GM12878 (cell line): ENCODE data around the gene ZKSCAN2. TPM values are rescaled to one million over a fixed set of nuclear protein-coding genes. Genes with fewer than 3 reads are reported as not detected.

Source experiments
- ATAC-seq: fragments of 200-7000 bp; cut with Tn5 transposase; 3 replicates; pipeline ENCODE4 v1.9.1; 2020; ENCODE audit warnings: mild to moderate bottlenecking, moderate library complexity
- BruUV-seq: library from RNA; stranded (reverse); fragments of 400-500 nt; replicated peaks from 2 replicates; lab custom pipeline; 2021; lab: Mats Ljungman, UMichigan
- CTCF ChIA-PET: fragments of 300-600 bp; sonication (Branson Sonifier 250); formaldehyde crosslinking; extraction: SDS; loops from one replicate; lab custom pipeline; 2021; ENCODE audit warnings: inconsistent platforms; lab: Yijun Ruan, JAX
- POLR2A ChIA-PET: fragments of 350-600 bp; formaldehyde crosslinking; extraction: SDS; loops from one replicate; lab custom pipeline; 2021; ENCODE audit warnings: inconsistent platforms; lab: Charles Lee
- RAD21 ChIA-PET: fragments of 300-600 bp; sonication (Branson Sonifier 250); formaldehyde crosslinking; loops from one replicate; lab custom pipeline; 2023; ENCODE audit warnings: antibody characterized with exemption; ENCODE audit not compliant: unreplicated experiment; lab: Charles Lee
- SMC1A ChIA-PET: fragments of 300-600 bp; sonication (Branson Sonifier 250); formaldehyde crosslinking; loops from one replicate; lab custom pipeline; 2023; ENCODE audit not compliant: unreplicated experiment, uncharacterized antibody; lab: Charles Lee
- DNase-seq: peaks from one replicate; pipeline ENCODE4 v3.0.0-alpha.2; 2011; ENCODE audit warnings: low read depth, low spot score
- FAIRE-seq: peaks from 3 replicates; lab custom pipeline; 2011; peaks lifted over from hg19 to GRCh38; lab: Jason Lieb, UNC
- H2AFZ ChIP-seq: 2 replicates; pipeline ENCODE4 v1.6.0; 2011; ENCODE audit warnings: low read depth, low read length, control low read depth; ENCODE audit not compliant: control insufficient read depth
- H3K27ac ChIP-seq: 2 replicates; pipeline ENCODE4 v1.5.1; 2011; ENCODE audit warnings: control low read depth; ENCODE audit not compliant: control insufficient read depth, insufficient read depth
- H3K27me3 ChIP-seq, 2 experiments: replicated peaks in 1 of 2; 2 replicates each; pipeline versions ENCODE4 v1.6.0 to v1.6.1; 2011; ENCODE audit warnings: low read length in 1 of 2; ENCODE audit not compliant: control insufficient read depth in 2 of 2, insufficient read depth in 2 of 2
- H3K36me3 ChIP-seq, 2 experiments: 2 replicates each; pipeline ENCODE4 v1.5.1; 2011; ENCODE audit warnings: low read length in 1 of 2; ENCODE audit not compliant: control insufficient read depth in 2 of 2, insufficient read depth in 2 of 2
- H3K4me1 ChIP-seq: 2 replicates; pipeline ENCODE4 v1.6.1; 2011; ENCODE audit warnings: mild to moderate bottlenecking, low read length, moderate library complexity, mixed read lengths; ENCODE audit not compliant: control insufficient read depth, insufficient read depth
- H3K4me2 ChIP-seq: 2 replicates; pipeline ENCODE4 v1.6.0; 2011; ENCODE audit warnings: control low read depth; ENCODE audit not compliant: control insufficient read depth, insufficient read depth
- H3K4me3 ChIP-seq: fragments of 200-600 bp; sonication (generic); 2 replicates; pipeline ENCODE4 v1.5.1; 2016
- H3K79me2 ChIP-seq: 2 replicates; pipeline ENCODE4 v1.6.0; 2011; ENCODE audit warnings: low read length; ENCODE audit not compliant: control insufficient read depth, insufficient read depth
- H3K9ac ChIP-seq: 2 replicates; pipeline ENCODE4 v1.8.0; 2011; ENCODE audit warnings: low read length, control low read depth, mixed read lengths; ENCODE audit not compliant: control insufficient read depth, insufficient read depth
- H3K9me3 ChIP-seq: replicated peaks from 3 replicates; pipeline ENCODE4 v1.5.1; 2011; ENCODE audit warnings: mild to moderate bottlenecking, low read length; ENCODE audit not compliant: control insufficient read depth, insufficient read depth
- H4K20me1 ChIP-seq: 2 replicates; pipeline ENCODE4 v1.6.0; 2011; ENCODE audit not compliant: control insufficient read depth, insufficient read depth
- BCLAF1 ChIP-seq: fragments of 450-650 bp; IDR thresholded peaks from 2 replicates; pipeline ENCODE4 v1.6.1; 2017; ENCODE audit warnings: antibody characterized with exemption, mild to moderate bottlenecking, moderate library complexity
- CBX5 ChIP-seq: sonication (generic); IDR thresholded peaks from 2 replicates; pipeline ENCODE4 v1.6.1; 2016; ENCODE audit warnings: low read depth, moderate library complexity, mild to moderate bottlenecking, inconsistent platforms
- CUX1 ChIP-seq: IDR thresholded peaks from 2 replicates; pipeline ENCODE4 v1.6.1; 2012; ENCODE audit warnings: improper control_type of control experiment, low read depth, low read length; ENCODE audit not compliant: insufficient replicate concordance
- FOS ChIP-seq: IDR thresholded peaks from 3 replicates; pipeline ENCODE4 v1.6.1; 2011; ENCODE audit warnings: borderline replicate concordance; ENCODE audit not compliant: insufficient read length; ENCODE audit errors: extremely low read depth
- HDGF ChIP-seq: fragments of 450-650 bp; IDR thresholded peaks from 2 replicates; pipeline ENCODE4 v1.6.1; 2016; ENCODE audit warnings: antibody characterized with exemption
- MTA3 ChIP-seq: IDR thresholded peaks from 2 replicates; pipeline ENCODE4 v1.6.1; 2012; ENCODE audit warnings: low read length, inconsistent platforms, borderline replicate concordance
- NR2C1 ChIP-seq: fragments of 450-650 bp; IDR thresholded peaks from 2 replicates; pipeline ENCODE4 v1.6.1; 2017; ENCODE audit warnings: antibody characterized with exemption, mild to moderate bottlenecking, moderate library complexity
- SKIL ChIP-seq: fragments of 450-650 bp; IDR thresholded peaks from 2 replicates; pipeline ENCODE4 v1.6.1; 2017; ENCODE audit warnings: mild to moderate bottlenecking, low read depth, inconsistent platforms; ENCODE audit not compliant: poor library complexity, severe bottlenecking
- ZNF274 ChIP-seq: IDR thresholded peaks from one replicate; pipeline ENCODE4 v1.8.0; 2011; ENCODE audit not compliant: insufficient read length, insufficient read depth
- ZZZ3 ChIP-seq: IDR thresholded peaks from 2 replicates; pipeline ENCODE4 v1.6.1; 2011; ENCODE audit warnings: low read depth; ENCODE audit not compliant: control insufficient read depth, insufficient read length
- WGBS: methylation state at CpG from one replicate; pipeline ENCODE4 v1.1.6; 2016; ENCODE audit warnings: low lambda C conversion rate; ENCODE audit not compliant: insufficient replicate concordance, insufficient coverage; ENCODE audit errors: missing lambda C conversion rate; 5-methylcytosine and 5-hydroxymethylcytosine counted together
- in situ Hi-C: fragments of 300-500 bp; cut with MboI; formaldehyde crosslinking; loops from 9 replicates; pipeline ENCODE4 v1.14.3; 2018; ENCODE audit warnings: mixed read lengths
- intact Hi-C: fragments of 100-400 bp; cut with micrococcal nuclease; formaldehyde crosslinking; loops from one replicate; pipeline ENCODE4 v1.14.2; 2022; ENCODE audit not compliant: unreplicated experiment
- polyA plus RNA-seq, 11 experiments: library from polyadenylated mRNA; depleted of rRNA in 4 of 11; unstranded in 6 of 11; stranded (reverse) in 5 of 11; fragments of >200 nt; fragmentation: Nextera tagmentation in 4 of 11; fragmentation: Illumina TruSeq in 1 of 11; extraction: Ambion mirVana in 4 of 11; extraction: Trizol in 1 of 11; gene quantifications; 1 replicate in 1 of 11; 2 replicates in 10 of 11; pipeline versions ENCODE4 v1.2.1 to v1.2.3, GENCODE V29; 2011 to 2016; ENCODE audit warnings: inconsistent platforms in 2 of 11, missing spikeins in 2 of 11, low read depth in 1 of 11
- total RNA-seq, 4 experiments: library from RNA; depleted of rRNA in 3 of 4; stranded (reverse); fragments of >200 nt in 3 of 4; fragmentation: Illumina TruSeq in 1 of 4; extraction: Trizol in 1 of 4; gene quantifications; 2 replicates each; pipeline versions ENCODE4 v1.2.1 to v1.2.3, GENCODE V29; 2013 to 2021

The ZKSCAN2 gene
- total and polyA plus RNA-seq, 10 of the 15 experiments (the other 5 are each of a cell fraction or from before 2014, with no cell fraction given), result 0.75 to 6.6 (median 2.9) TPM

- no peak for TF ChIP-seq BCLAF1
- TF ChIP-seq ZZZ3, result no peak
- TF ChIP-seq, all 136 proteins: peak for 0
These were observed 7.2 kb downstream of the ZKSCAN2 start (continued) for GRCh38 chr16:25250467-25250866.

GRCh38 chr16:25235991-25236390 is 21.7 kb downstream of the ZKSCAN2 start:
- ATAC-seq, result no peak
- intact Hi-C loops (no loop called here), in situ Hi-C loops (no loop called here)
- DNase-seq, result no peak
- H3K4me1 ChIP-seq, result no peaks in the 10 kb centered on the region
- no peak overlapping the region for H3K4me2 ChIP-seq
- 63% methylated on average over 3 of the region's 3 CpGs for WGBS
- no peak for FAIRE-seq
- TF ChIP-seq MTA3 (no peak), FOS (no peak), HDGF (no peak), ZNF274 (no peak), SKIL (no peak), NR2C1 (no peak), CUX1 (no peak), CBX5 (no peak)
- H4K20me1 ChIP-seq, result no peaks in the 10 kb centered on the region
- no peak overlapping the region for H2AFZ ChIP-seq
- ChIA-PET POLR2A (no interaction called here), CTCF (interaction anchor here (1.0 kb wide), 1 partner anchor 13 kb away, joined by 3 read pairs; no protein-coding TSS in a partner anchor), RAD21 (no interaction called here), SMC1A (interaction anchor here (1.2 kb wide), 1 partner anchor 9 kb away, joined by 5 read pairs; no protein-coding TSS in a partner anchor)
- H3K9ac ChIP-seq, result no peak overlapping the region
- H3K27ac ChIP-seq, result no peak overlapping the region
- no peaks in the 10 kb centered on the region; a peak in 1 of 4 replicates for H3K36me3 ChIP-seq
- H3K79me2 ChIP-seq, result no peaks in the 10 kb centered on the region
- no peaks in the 10 kb centered on the region; a peak in 1 of 4 replicates for H3K27me3 ChIP-seq
- no TSS peak for BruUV-seq
- H3K9me3 ChIP-seq, result no peaks in the 10 kb centered on the region
- no peak overlapping the region for H3K4me3 ChIP-seq
